Activated CD8-positive, alpha-beta memory T cell treated with anti-CD3 and anti-CD28 coated beads for 36 hours (primary cell): ENCODE data around the gene UHRF2. TPM values are rescaled to one million over a fixed set of nuclear protein-coding genes. Genes with fewer than 3 reads are reported as not detected.
"Not testable (repeated sequence)": the region's sequence is repeated elsewhere in the genome, so short reads cannot be mapped to it uniquely, and the experiment has no call there.

ENCODE experiments used
- CTCF ChIA-PET: fragments of 350-600 bp; sonication (Branson Sonifier 250); formaldehyde crosslinking; loops from one replicate; lab custom pipeline; 2021; ENCODE audit warnings: antibody characterized with exemption; lab: Charles Lee
- POLR2A ChIA-PET: fragments of 350-600 bp; sonication (Branson Sonifier 250); formaldehyde crosslinking; loops from one replicate; lab custom pipeline; 2021; ENCODE audit warnings: antibody characterized with exemption; lab: Charles Lee
- total RNA-seq, 2 experiments: library from RNA; stranded (reverse); gene quantifications; one replicate each; pipeline ENCODE4 v1.2.3, GENCODE V29; 2021

The UHRF2 gene, protein sequence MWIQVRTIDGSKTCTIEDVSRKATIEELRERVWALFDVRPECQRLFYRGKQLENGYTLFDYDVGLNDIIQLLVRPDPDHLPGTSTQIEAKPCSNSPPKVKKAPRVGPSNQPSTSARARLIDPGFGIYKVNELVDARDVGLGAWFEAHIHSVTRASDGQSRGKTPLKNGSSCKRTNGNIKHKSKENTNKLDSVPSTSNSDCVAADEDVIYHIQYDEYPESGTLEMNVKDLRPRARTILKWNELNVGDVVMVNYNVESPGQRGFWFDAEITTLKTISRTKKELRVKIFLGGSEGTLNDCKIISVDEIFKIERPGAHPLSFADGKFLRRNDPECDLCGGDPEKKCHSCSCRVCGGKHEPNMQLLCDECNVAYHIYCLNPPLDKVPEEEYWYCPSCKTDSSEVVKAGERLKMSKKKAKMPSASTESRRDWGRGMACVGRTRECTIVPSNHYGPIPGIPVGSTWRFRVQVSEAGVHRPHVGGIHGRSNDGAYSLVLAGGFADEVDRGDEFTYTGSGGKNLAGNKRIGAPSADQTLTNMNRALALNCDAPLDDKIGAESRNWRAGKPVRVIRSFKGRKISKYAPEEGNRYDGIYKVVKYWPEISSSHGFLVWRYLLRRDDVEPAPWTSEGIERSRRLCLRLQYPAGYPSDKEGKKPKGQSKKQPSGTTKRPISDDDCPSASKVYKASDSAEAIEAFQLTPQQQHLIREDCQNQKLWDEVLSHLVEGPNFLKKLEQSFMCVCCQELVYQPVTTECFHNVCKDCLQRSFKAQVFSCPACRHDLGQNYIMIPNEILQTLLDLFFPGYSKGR
- total RNA-seq, result 10 to 100 TPM; 50.1 to 54.1 TPM

DNA sequence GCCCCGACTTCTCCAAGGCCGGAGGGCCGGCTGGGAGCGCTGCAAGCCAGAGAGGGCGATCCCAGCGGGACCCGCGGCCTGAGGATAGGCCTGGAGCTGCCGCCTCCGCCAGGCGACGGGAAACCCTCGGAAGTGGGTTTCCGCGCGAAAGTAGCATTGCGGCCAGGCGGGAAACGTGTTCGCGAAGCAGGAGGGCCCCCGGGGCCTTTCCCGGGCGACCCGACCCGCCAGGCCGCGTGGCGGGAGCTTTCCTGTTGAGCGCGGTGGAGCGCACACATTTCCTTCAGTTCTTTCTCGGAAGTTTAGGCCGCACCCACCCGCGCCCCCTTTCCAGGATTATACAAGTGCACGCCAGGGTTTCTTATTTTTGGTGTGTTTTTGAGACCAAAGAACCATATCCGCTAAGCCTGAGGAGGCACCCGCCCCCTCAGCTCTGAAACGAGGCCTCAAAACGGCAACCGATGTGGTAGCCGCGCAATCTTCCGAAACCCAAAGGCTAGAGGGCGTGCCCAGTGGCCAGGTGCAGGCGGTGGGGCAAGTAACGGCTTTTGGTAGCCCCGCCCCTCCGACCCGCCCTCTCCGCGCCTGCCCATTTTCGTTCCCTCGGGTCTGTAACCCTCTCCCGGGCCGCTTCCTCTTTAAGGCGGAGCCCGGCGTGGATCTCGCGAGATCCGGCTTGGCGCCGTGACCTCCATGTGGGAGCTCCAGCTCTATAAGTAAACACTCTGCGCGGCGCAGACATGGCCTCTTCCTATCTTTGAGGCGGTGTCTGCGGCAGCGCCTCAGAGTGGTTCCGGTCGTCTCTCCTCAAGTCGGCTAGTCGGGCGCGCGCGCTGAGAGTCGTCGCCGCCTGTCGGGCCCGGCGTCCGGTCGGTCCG, at the start of gene UHRF2:
Gene UHRF2, plus strand, starts transcription at position 713 of the 878 bp plus-strand sequence. CDS start 292 bp downstream, outside the sequence.
- ChIA-PET CTCF (interaction anchor here (0.8 to 1.4 kb wide), 3 partner anchors 20 to 58 kb away, joined by 4 read pairs; no protein-coding TSS in a partner anchor), POLR2A (interaction anchor here (0.6 to 2.3 kb wide), 9 partner anchors 16 to 785 kb away, joined by 3 to 17 read pairs (median 5); partner anchors contain the start of gene KDM4C)

DNA sequence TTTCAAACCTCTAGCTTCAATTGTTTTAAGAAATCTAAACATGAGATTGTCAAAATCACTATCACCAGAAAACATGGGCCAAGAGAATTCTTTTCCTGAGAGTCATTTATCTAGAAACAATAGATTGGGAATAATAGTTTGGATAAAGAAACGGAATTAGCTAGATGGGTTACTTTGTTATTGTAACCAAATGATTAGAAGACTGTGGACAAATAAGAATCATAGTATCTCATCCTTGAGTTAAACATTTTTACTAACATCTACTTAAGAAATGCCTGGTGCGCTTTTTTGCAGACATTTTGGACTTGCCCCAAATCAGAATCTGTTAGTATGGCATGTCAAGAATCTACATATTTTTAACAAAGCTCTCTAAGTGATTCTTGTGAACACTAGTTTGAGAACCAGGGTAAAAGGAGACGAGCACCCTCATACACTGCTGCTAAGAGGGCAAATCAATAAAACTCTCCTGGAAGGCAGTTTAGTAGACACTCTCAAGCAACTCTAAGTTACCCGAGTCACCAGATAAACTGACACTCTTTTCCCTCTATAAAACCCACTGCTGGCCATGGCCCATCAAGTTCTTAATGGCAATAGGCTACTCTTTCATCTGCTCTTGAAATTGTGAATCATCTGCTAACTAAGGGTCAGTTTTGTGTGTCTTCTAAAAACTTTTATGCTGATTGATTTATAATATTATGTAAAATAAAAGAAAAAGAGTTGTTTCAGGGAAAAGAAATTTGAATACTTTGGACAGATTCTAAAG, 45.7 kb upstream of the UHRF2 start:
- ChIA-PET POLR2A (no interaction called here), CTCF (no interaction called here)

DNA sequence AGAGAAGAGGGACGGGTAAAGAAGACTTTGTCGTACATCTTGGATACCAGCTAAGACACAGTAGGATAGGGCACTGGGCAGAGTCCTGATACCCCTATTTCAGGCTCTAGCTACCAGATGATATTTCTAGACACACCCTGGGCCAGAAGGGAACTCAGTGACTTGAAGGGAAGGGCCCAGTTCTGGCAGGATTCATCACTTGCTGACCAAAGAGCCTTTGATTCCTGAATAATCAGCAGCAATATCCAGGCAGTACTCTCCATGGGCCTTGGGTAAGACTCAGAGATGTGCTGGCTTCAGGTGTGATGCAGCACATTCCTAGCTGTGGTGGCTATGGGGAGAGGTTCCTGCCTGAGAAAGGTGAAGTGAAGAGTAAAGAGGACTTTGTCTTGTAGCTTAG, 44.2 kb upstream of the UHRF2 start:
- POLR2A ChIA-PET, result no interaction called here

DNA sequence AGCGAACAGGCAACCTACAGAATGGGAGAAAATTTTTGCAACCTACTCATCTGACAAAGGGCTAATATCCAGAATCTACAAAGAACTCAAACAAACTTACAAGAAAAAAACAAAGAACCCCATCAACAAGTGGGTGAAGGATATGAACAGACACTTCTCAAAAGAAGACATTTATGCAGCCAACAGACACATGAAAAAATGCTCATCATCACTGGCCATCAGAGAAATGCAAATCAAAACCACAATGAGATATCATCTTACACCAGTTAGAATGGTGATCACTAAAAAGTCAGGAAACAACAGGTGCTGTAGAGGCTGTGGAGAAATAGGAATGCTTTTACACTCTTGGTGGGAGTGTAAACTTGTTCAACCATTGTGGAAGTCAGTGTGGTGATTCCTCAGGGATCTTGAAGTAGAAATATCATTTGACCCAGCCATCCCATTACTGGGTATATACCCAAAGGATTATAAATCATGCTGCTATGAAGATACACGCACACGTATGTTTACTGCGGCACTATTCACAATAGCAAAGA, 31.5 kb upstream of the UHRF2 start:
- CTCF ChIA-PET, result interaction anchor here (0.6 kb wide), 1 partner anchor 152 kb away, joined by 3 read pairs; no protein-coding TSS in a partner anchor
- POLR2A ChIA-PET, result not testable (repeated sequence)

More for the DNA sequence above, 44.2 kb upstream of the UHRF2 start:
- CTCF ChIA-PET, result no interaction called here

DNA sequence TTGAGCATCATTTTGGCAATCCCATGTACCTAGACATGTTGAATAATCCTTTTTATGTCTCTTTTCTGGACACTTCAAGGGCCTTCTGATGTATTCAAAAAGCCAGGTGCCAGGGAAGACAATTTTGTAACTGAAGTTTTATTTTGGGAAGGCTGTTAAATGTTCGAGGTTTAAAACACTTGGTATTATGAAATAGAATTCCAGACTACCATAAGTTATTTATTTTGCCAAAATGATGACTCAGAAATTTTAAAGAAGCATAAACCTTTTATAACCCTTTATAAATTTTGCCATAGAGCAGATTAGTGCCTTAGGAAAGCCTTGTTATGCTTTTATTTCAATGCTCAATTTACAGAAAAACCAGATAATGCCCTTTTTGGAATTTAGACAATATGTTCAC, 30.3 kb upstream of the UHRF2 start:
- POLR2A ChIA-PET, result no interaction called here
- CTCF ChIA-PET, result no interaction called here

DNA sequence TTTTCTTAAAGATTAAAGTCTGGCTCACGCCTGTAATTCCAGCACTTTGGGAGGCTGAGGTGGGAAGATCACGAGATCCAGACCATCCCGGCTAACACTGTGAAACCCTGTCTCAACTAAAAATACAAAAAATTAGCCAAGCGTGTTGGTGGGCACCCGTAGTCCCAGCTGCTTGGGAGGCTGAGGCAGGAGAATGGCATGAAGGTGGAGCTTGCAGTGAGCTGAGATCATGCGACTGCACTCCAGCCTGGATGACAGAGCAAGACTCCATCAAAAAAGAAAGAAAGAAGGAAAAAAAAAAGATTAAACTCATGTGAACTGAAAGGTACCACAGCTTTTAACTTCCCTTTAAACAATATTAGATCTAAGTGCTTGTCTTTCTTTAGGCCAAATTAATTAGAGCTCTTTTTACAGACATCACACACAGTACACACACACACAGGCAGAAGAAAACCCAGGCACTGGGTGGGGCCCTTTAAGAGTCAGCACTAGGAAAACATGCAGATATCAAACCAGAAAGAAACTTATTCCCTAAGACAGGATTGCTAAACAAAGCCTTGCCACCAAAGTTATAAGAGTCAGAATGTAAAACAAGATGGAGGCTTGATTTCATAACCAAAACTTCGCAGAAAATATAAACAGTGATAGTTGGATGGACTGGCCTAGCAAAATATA, 29.3 kb upstream of the UHRF2 start:
- POLR2A ChIA-PET, result no interaction called here
- CTCF ChIA-PET, result no interaction called here

DNA sequence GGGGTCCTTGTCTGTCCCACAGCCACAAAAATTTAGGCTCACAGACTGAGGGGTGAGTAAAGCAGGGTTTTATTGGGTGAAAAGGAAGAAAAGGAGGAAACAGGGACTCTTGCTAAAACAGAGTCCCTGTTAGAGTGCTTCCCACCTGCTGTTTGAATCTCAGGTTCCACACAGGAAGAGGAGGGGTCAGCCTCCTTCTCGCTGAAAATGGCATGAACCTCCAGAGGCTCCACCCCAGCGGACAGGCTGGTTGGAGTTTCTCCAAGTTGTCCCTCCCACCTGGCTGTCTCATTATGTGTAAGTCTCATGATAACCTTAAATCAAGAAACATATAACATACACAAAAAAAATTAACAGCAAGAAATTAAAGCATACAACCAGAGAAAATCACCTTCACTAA, 28.3 kb upstream of the UHRF2 start:
- CTCF ChIA-PET, result no interaction called here

DNA sequence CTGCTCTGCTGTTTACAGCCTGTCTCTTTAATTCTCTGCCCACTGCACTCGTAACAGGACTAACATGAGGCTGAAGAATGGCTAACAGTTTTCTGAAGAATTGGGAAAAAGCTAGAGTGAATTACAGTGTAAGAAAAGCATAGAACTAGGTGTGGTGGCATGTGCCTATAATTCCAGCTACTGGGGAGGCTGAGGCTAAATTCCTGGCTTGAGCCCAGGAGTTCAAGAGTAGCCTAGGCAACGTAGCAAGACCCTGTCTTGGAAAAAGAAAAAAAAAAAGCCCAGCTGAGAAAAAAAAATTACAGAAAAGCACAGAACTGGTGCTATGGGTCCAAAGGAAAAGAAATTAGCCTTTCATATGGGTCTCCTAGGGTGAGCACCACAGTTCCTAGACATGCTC, 13.9 kb upstream of the UHRF2 start:
- ChIA-PET POLR2A (no interaction called here), CTCF (no interaction called here)

More for the DNA sequence above, 28.3 kb upstream of the UHRF2 start:
- POLR2A ChIA-PET, result no interaction called here

DNA sequence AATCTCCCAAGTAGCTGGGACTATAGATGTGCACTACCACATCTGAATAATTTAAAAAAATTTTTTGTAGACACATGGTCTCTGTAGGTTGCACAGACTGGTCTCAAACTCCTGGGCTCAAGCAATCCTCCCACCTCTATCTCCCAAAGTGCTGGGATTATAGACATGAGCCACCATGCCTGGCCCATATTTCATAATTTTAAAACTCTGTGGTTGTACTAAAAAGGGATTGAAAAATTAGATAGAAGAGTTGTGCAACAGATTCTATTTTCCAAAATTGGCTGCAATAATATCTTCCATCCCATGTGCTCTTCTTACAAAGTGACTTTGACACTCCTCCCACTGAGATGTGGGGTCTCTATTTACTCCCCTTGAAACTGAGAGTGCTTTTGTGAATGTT, 7.6 kb upstream of the UHRF2 start:
- POLR2A ChIA-PET, result no interaction called here
- CTCF ChIA-PET, result interaction anchor here (0.6 kb wide), 1 partner anchor 79 kb away, joined by 3 read pairs; no protein-coding TSS in a partner anchor

DNA sequence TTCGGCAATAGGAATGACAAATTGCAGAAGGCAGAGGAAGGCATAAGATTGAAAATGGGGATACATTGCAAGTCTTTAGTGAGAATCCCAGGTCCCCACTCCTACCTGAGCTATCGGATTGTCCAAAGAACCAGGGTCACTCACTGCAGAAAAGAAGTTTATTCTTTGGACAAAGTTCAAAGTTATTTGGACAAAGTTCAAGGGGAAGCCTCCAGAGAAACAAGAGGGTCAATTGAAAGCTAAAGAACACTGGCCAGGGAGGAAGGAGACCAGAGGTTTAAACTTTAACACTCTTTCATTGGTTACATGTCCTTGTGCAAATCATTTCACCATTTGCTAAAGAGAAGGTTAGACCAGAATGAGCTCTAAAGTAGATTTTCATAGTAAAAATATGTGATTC, 5.2 kb upstream of the UHRF2 start:
- ChIA-PET CTCF (no interaction called here), POLR2A (interaction anchor here (0.6 kb wide), 1 partner anchor 101 kb away, joined by 3 read pairs; no protein-coding TSS in a partner anchor)

DNA sequence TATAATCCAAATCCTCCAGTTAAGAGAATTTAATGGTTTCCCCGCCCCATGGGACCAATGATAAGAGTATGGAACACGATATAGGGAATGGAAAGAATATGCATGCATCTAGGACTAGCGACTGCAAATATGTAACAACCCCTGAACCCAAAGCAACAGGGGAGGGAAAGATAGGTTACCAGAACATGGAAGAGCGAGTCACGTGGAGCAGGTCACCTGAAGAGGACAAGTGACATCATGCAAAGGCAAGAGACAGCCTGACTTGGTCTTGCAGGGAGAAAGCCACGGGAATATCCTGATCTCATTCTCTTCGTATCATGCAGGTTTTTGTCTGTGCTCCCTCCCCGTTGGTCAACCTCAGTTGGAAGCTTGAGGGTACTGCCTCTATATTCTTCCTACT, 4.7 kb upstream of the UHRF2 start:
- ChIA-PET POLR2A (no interaction called here), CTCF (no interaction called here)

DNA sequence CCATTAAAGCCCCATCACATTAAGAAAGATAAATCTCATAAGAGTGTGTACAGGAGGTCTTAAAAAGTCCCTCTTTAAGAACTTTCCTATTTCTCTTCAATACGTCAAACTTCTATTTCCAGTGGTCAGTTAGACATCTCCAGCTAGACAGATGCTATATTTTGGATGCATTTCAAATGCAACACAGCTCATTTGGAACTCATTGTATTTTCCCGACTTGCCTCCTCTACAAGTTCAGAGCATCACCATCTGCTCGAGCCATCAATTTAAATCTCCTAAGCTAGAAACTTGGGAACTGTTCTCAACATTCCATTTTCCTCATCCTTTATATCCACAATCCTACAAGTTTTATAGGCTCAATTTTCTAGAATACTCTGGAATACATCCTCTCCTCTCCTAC, 3.2 kb upstream of the UHRF2 start:
- CTCF ChIA-PET, result no interaction called here

DNA sequence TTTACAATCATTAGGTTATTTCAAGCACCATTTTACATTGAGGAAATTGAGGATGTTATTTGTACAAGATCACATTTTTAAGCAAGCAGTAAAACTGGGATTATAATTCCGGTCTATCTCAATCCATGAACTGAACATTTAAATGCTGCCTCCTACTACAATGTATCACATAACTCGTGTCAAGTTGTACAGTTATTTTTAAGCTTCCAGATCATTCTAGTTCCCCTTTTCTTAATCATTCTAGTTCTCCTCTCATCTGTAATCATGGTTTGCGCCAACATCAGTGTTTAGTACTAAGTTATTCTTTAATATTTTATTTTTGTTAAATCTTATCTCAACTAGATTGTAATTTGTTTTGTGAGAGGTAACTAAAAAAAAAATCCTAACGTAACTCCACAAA, 2.4 kb upstream of the UHRF2 start:
- ChIA-PET POLR2A (no interaction called here), CTCF (no interaction called here)

More for the DNA sequence above, 3.2 kb upstream of the UHRF2 start:
- POLR2A ChIA-PET, result no interaction called here

DNA sequence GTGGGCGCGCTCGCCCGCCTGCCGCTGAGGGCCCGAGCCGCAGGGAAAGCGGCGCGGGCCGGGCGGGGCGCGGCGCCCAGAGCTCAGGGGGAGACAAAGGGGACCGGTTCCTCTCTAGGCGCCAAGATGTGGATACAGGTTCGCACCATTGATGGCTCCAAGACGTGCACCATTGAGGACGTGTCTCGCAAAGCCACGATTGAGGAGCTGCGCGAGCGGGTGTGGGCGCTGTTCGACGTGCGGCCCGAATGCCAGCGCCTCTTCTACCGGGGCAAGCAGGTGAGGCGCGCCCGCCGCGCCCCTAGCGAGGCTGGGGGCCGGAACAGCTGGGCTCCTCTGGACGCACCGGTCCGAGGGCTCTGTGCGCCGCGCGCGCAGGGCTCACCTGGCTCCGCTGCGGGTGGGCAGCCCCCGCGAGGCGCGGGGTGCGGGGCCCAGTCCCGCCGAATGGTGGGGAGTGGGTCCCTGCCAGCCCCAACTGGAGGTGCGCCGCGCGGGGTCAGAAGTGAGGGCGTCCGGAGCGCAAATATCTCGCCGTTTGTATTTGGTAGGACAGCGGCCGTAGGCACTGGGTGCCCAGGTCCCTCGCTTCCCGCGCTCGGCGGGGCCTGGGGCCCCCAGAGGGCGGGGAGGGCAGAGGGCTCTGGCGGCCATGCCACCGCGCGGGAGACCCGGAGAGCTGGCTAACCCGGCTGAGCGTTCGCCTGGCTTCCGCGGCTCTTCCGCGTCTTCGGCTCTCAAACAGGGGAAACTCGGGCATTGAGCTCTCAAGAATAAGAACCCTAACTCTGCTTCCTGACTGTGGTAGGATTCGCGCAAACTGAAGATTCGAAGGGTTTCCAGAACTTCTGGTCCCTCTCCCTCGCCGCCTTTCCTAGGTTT, 607 bp downstream of the UHRF2 start:
- ChIA-PET CTCF (interaction anchor here (1.1 to 1.4 kb wide), 3 partner anchors 19 to 155 kb away, joined by 3 to 4 read pairs (median 4); no protein-coding TSS in a partner anchor), POLR2A (interaction anchor here (0.6 to 2.3 kb wide), 11 partner anchors 11 to 786 kb away, joined by 3 to 17 read pairs (median 5); partner anchors contain the start of gene KDM4C)

DNA sequence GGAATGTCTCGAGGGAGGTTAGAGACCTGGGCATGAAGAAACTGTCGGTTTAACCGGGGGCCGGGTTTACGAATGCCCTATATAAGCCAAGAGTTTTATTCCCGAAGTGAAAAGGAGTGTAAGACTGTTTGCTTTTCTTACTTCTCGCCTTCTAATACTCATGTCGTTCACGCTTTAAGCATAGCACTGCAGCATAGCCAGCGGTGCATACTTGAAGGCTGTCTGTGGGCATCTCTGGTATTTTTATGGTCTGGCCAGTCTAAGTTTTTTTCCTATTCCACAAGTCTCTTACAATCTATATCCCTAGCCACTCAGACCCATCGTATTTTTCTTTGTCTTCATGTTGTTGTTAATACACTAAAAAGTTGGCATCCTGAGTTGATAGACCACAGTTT, 1.2 kb downstream of the UHRF2 start:
- ChIA-PET POLR2A (interaction anchor here (0.6 to 2.3 kb wide), 7 partner anchors 11 to 344 kb away, joined by 3 to 17 read pairs (median 4); partner anchors contain the start of gene KDM4C), CTCF (interaction anchor here (1.1 kb wide), 1 partner anchor 154 kb away, joined by 3 read pairs; no protein-coding TSS in a partner anchor)

DNA sequence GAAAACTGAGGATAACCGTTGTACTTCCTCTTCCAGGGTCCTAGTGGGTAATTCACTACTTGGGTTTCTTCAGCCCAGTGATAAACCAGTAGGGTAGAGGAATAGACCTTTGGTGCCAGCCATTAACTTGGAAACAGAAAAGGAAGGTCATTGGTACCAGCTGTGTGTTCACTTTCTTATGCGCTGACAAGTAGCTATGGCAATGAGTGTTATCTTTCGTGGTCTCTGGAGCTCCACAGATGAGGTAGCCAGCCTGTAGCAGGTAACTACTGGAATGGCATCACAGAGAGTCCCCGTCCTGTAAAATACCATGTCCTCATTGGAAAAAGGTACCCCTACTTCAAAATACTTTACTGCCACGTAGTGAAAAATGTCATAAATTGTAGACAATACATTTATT, 2.3 kb downstream of the UHRF2 start:
- ChIA-PET POLR2A (no interaction called here), CTCF (no interaction called here)
